ENCODE results near the gene RAD50. TPM values are rescaled to one million over a fixed set of nuclear protein-coding genes. Genes with fewer than 3 reads are reported as not detected.

Gene RAD50
- total RNA-seq, 4 donors from 2014 or later: 34.8 to 76.3 (median 40.9) TPM

DNA sequence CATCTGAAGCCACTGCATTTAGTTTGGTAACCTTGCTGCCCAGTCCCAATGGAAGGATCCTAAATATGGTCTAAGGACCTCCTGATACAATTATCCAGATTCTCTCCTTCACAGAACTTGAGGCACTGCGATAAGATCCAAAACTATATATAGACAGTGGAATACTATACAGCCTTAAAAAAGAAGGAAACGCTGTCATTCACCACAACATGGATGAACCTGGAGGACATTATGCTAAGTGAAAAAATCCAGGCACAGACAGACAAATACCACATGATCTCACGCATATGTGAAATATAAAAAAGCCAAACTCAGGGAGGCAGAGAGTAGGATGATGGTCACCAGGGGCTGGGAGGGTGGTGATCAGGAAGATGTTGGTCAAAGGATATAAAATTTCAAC is 114.2 kb downstream of the RAD50 start:
- TF ChIP-seq, protein P1, sequence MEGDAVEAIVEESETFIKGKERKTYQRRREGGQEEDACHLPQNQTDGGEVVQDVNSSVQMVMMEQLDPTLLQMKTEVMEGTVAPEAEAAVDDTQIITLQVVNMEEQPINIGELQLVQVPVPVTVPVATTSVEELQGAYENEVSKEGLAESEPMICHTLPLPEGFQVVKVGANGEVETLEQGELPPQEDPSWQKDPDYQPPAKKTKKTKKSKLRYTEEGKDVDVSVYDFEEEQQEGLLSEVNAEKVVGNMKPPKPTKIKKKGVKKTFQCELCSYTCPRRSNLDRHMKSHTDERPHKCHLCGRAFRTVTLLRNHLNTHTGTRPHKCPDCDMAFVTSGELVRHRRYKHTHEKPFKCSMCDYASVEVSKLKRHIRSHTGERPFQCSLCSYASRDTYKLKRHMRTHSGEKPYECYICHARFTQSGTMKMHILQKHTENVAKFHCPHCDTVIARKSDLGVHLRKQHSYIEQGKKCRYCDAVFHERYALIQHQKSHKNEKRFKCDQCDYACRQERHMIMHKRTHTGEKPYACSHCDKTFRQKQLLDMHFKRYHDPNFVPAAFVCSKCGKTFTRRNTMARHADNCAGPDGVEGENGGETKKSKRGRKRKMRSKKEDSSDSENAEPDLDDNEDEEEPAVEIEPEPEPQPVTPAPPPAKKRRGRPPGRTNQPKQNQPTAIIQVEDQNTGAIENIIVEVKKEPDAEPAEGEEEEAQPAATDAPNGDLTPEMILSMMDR (IDR thresholded peaks at IDR 0.05; ENCODE audit: low read depth): no peak

GRCh38 chr5:132673488-132673887 is 116.7 kb downstream of the RAD50 start:
- TF ChIP-seq, protein P1 (IDR thresholded peaks at IDR 0.05; ENCODE audit: low read depth): no peak

GRCh38 chr5:132673939-132674630 is 117.3 kb downstream of the RAD50 start, which contains the start of gene IL4:
Gene IL4 (plus strand): TSS chr5:132673989. CDS start chr5:132674051, 62 bp downstream.
- TF ChIP-seq, protein P1 (IDR thresholded peaks at IDR 0.05; ENCODE audit: low read depth): no peak

GRCh38 chr5:132674671-132675506 is 118.1 kb downstream of the RAD50 start:
- TF ChIP-seq, protein P1 (IDR thresholded peaks at IDR 0.05; ENCODE audit: low read depth): no peak

GRCh38 chr5:132675936-132676689 is 119.3 kb downstream of the RAD50 start:
- TF ChIP-seq, protein P1 (IDR thresholded peaks at IDR 0.05; ENCODE audit: low read depth): no peak

- TF ChIP-seq, protein P1 (IDR thresholded peaks at IDR 0.05; ENCODE audit: low read depth): no peak
Measured at GRCh38 chr5:132677191-132677590, 120.4 kb downstream of the RAD50 start.

Data from subcutaneous adipose tissue (tissue), 4 donors.